AG04450 (cell line): ENCODE measurements around the gene PPM1J. TPM values are rescaled to one million over a fixed set of nuclear protein-coding genes. Genes with fewer than 3 reads are reported as not detected.

ENCODE experiments used
- CTCF ChIA-PET: fragments of 300-600, 350-600 bp; formaldehyde crosslinking; extraction: SDS; loops from one replicate; lab custom pipeline; 2022; ENCODE audit warnings: antibody characterized with exemption, inconsistent platforms; lab: Charles Lee
- POLR2A ChIA-PET: fragments of 350-600 bp; formaldehyde crosslinking; extraction: SDS; loops from one replicate; lab custom pipeline; 2021; ENCODE audit warnings: antibody characterized with exemption, inconsistent platforms; lab: Yijun Ruan, JAX
- DNase-seq: peaks from one replicate; pipeline ENCODE4 v3.0.0-alpha.2; 2011; ENCODE audit warnings: low read depth, low spot score
- H3K27ac ChIP-seq: one replicate; pipeline ENCODE4 v1.5.1; 2012; ENCODE audit warnings: low read depth, low read length, control low read depth
- H3K27me3 ChIP-seq: one replicate; pipeline ENCODE4 v1.6.0; 2012; ENCODE audit warnings: low read length; ENCODE audit not compliant: control insufficient read depth, insufficient read depth
- H3K4me3 ChIP-seq: 2 replicates; pipeline ENCODE4 v1.5.1; 2011; ENCODE audit warnings: mild to moderate bottlenecking, low read depth, low read length, control low read depth
- H3K9me3 ChIP-seq: 2 replicates; pipeline ENCODE4 v1.5.1; 2012; ENCODE audit warnings: low read length; ENCODE audit not compliant: control insufficient read depth, insufficient read depth
- polyA plus RNA-seq: library from polyadenylated mRNA; depleted of rRNA; stranded (reverse); fragments of >200 nt; gene quantifications from 2 replicates; pipeline ENCODE4 v1.2.3, GENCODE V29; 2011
- TF ChIP-seq, protein P1 (sequence below): IDR thresholded peaks from 2 replicates; pipeline ENCODE4 v1.5.1; 2011; ENCODE audit warnings: low read depth, low read length, control low read depth, inconsistent platforms

PPM1J gene
- polyA plus RNA-seq, 1 experiment = 1.3 TPM

- no peak overlapping the region for H3K4me3 ChIP-seq
- no peak overlapping the region for H3K27ac ChIP-seq
- no peak for DNase-seq
- POLR2A ChIA-PET = no interaction called here
- CTCF ChIA-PET = interaction anchor here (1.3 to 12.0 kb wide), 2 partner anchors 91 to 321 kb away, joined by 3 to 515 read pairs; no protein-coding TSS in a partner anchor
- H3K9me3 ChIP-seq = no peaks in the 10 kb centered on the region; the same call in 1 of the 2 replicates
- H3K27me3 ChIP-seq = peaks cover 3% of the 10 kb centered on the region
- TF ChIP-seq, protein P1, sequence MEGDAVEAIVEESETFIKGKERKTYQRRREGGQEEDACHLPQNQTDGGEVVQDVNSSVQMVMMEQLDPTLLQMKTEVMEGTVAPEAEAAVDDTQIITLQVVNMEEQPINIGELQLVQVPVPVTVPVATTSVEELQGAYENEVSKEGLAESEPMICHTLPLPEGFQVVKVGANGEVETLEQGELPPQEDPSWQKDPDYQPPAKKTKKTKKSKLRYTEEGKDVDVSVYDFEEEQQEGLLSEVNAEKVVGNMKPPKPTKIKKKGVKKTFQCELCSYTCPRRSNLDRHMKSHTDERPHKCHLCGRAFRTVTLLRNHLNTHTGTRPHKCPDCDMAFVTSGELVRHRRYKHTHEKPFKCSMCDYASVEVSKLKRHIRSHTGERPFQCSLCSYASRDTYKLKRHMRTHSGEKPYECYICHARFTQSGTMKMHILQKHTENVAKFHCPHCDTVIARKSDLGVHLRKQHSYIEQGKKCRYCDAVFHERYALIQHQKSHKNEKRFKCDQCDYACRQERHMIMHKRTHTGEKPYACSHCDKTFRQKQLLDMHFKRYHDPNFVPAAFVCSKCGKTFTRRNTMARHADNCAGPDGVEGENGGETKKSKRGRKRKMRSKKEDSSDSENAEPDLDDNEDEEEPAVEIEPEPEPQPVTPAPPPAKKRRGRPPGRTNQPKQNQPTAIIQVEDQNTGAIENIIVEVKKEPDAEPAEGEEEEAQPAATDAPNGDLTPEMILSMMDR = no peak
These were observed 2.9 kb downstream of the PPM1J start for GRCh38 chr1:112712191-112712590.

DNA sequence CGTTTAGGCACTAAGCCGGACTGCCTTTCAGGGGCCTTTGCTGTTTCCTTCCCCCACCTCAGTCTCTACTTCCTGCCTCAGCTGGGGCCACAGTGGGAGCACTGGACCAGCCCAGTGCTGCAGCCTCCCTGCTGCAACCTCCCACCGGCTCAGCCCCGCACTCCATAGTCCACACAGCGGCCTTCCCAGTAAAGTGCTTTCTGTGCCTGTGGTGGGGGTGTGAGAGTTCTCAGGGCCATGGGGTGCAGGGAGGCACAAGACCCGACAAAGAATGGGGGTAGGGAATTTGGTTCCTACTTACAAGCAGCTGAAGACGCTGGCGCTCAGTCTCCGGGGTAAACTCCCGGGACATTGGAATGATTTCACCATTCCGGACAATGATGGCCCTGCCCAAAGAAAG is 3.5 kb downstream of the PPM1J start:
- DNase-seq = no peak
- Histone ChIP-seq H3K27ac (no peak overlapping the region), H3K4me3 (no peak overlapping the region), H3K27me3 (peaks cover 3% of the 10 kb centered on the region), H3K9me3 (no peaks in the 10 kb centered on the region; the same call in 1 of the 2 replicates)
- TF ChIP-seq, protein P1 = no peak
- POLR2A ChIA-PET = no interaction called here
- CTCF ChIA-PET = no interaction called here

DNA sequence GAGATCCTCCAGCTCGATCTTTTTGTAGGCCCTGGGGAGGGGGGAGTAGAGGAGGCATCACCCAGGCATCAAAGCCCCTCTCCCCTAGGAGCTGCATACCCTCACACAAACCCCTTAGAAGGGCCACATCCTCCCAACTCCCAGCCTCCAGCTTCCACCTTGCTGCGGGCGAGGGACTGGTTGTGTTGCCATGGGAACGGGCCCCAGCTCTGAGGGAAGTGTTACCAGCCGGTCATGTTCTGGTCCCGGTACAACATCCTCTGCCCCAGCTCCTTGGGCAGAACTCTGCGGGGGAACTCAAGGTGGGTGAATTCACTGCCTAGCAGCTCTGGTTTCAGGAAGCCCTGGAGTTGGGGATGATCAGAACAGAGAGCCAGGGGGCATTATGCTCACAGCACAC is 4.1 kb downstream of the PPM1J start:
- ChIA-PET CTCF (interaction anchor here (1.4 kb wide), 1 partner anchor 93 kb away, joined by 6 read pairs; no protein-coding TSS in a partner anchor), POLR2A (no interaction called here)
- Histone ChIP-seq H3K27me3 (peaks cover 3% of the 10 kb centered on the region), H3K27ac (no peak overlapping the region), H3K4me3 (no peak overlapping the region), H3K9me3 (no peaks in the 10 kb centered on the region; the same call in 1 of the 2 replicates)
- no peak for DNase-seq
- TF ChIP-seq, protein P1 = no peak

DNA sequence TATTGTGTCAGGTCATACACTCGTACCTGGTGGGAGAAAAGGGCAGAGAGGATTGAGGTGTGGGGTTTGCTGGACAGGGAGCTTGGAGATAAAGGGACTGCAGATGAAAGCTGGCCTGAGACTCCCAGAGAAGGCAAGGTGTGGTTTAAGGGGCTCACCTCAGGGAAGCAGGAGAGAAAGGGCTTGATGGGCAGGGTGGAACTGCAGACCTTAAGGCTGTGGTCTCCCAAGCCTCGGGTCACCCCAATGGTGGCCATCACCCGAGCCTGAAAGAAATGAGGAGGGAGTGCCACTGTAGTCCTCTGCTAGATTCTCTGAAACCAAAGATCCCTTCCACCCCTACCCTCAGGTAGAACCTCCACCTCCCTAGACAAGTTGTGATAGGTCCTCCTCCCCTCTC is 4.5 kb downstream of the PPM1J start:
- no peak overlapping the region for H3K4me3 ChIP-seq
- no peaks in the 10 kb centered on the region; the same call in 1 of the 2 replicates for H3K9me3 ChIP-seq
- ChIA-PET POLR2A (interaction anchor here (1.4 kb wide), 1 partner anchor 36 kb away, joined by 3 read pairs; the partner anchor contains the start of gene MOV10), CTCF (interaction anchor here (1.2 to 1.4 kb wide), 2 partner anchors 93 to 209 kb away, joined by 6 to 7 read pairs; no protein-coding TSS in a partner anchor)
- TF ChIP-seq, protein P1 = no peak
- no peak for DNase-seq
- H3K27ac ChIP-seq = no peak overlapping the region
- H3K27me3 ChIP-seq = peaks cover 3% of the 10 kb centered on the region

DNA sequence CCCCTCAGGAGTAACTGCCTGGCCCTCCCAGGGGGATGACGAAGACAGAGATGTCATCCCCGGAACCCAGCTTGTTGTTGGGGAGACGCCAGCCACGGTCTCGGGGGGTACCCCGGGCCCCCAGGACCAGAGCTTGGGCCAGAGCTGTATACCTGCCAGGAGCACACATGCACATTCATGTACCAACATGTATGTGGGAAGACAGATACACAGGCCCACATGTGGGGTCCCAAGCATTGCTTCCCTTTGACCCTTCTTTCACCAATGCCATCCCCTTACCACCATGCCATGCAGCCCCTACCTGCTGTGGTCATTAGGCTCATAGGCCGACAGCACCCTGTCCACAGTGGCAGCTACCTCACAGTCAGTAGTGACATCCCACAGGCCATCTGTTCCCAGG is 5.0 kb downstream of the PPM1J start:
- Histone ChIP-seq H3K9me3 (no peaks in the 10 kb centered on the region; the same call in 1 of the 2 replicates), H3K4me3 (no peak overlapping the region), H3K27ac (no peak overlapping the region), H3K27me3 (peaks cover 3% of the 10 kb centered on the region)
- ChIA-PET CTCF (interaction anchor here (1.2 to 1.4 kb wide), 3 partner anchors 94 to 319 kb away, joined by 6 to 7 read pairs (median 6); no protein-coding TSS in a partner anchor), POLR2A (interaction anchor here (1.4 kb wide), 1 partner anchor 36 kb away, joined by 3 read pairs; the partner anchor contains the start of gene MOV10)
- no peak for DNase-seq
- TF ChIP-seq, protein P1 = no peak
